ENCODE measurements around the gene STK24.

The STK24 gene

DNA sequence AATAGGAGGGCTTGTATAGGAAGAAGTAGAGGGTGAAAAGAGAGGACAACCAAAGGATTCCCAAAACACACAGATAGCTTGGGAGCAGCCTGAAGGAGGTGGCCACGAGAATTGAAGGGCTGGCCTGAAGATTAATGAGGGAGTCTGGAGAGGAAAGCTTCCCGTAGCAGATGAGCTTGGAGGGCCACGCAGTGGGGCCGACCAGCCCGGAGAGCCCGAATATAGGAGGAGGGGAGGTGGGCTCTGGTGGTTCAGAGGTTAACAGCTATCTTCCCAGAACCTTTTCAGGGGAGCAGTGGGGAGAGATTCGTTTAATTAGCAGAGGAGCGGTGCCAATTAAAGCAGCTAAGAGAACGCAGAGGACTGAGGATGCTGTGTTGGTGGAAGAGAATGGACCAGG is 154.9 kb downstream of the STK24 start:
- H3K9ac ChIP-seq (ENCODE audit: low read length) = no peak overlapping the region
- H4K12ac ChIP-seq (ENCODE audit: low read depth, low read length) = no peak overlapping the region
- no peaks in the 10 kb centered on the region for H3K79me1 ChIP-seq (ENCODE audit: low read length)
- H3K4ac ChIP-seq (ENCODE audit: low read depth, low read length) = no peak overlapping the region
- H2AFZ ChIP-seq (ENCODE audit: insufficient read depth, low read length, poor library complexity) = no peak overlapping the region
- DNase-seq = no peak
- no peak overlapping the region for H3K23ac ChIP-seq (ENCODE audit: low read length)
- H3K14ac ChIP-seq (ENCODE audit: low read length) = no peak overlapping the region
- H3K79me2 ChIP-seq (ENCODE audit: control insufficient read depth, insufficient read depth, low read length, poor library complexity) = no peaks in the 10 kb centered on the region
- H3K9me3 ChIP-seq (ENCODE audit: insufficient read depth, low read depth, low read length) = peaks cover 2% of the 10 kb centered on the region
- H3K4me2 ChIP-seq (ENCODE audit: low read length) = no peak overlapping the region
- no peak overlapping the region for H2AK5ac ChIP-seq (ENCODE audit: low read length)
- WGBS (ENCODE audit: extremely low coverage, insufficient coverage, insufficient read length) = no CpG with 5 or more reads among the region's 9 CpGs
- no peak overlapping the region for H4K91ac ChIP-seq (ENCODE audit: low read depth, low read length)
- no peak overlapping the region for H3K18ac ChIP-seq (ENCODE audit: low read length)
- H2BK5ac ChIP-seq (ENCODE audit: low read depth, low read length, poor library complexity) = no peak overlapping the region
- H2BK12ac ChIP-seq (ENCODE audit: low read length) = no peak overlapping the region
- no peak overlapping the region for H3K27ac ChIP-seq (ENCODE audit: low read depth, low read length)
- H3K36me3 ChIP-seq (ENCODE audit: control insufficient read depth in 1 of 2, insufficient read depth in 2 of 2, low read length in 2 of 2) = peaks cover 22 to 41% of the 10 kb centered on the region in 2 experiments
- H3K4me1 ChIP-seq (ENCODE audit: control insufficient read depth in 1 of 2, insufficient read depth in 2 of 2, low read length in 2 of 2) = no peaks in the 10 kb centered on the region
- no peak overlapping the region for H4K8ac ChIP-seq (ENCODE audit: low read depth, low read length)
- no peaks in the 10 kb centered on the region for H3K27me3 ChIP-seq (ENCODE audit: insufficient read depth, low read length)
- no peak overlapping the region for H2BK120ac ChIP-seq (ENCODE audit: insufficient read depth, low read length, poor library complexity)
- H3K4me3 ChIP-seq (ENCODE audit: low read depth, low read length) = no peak overlapping the region

DNA sequence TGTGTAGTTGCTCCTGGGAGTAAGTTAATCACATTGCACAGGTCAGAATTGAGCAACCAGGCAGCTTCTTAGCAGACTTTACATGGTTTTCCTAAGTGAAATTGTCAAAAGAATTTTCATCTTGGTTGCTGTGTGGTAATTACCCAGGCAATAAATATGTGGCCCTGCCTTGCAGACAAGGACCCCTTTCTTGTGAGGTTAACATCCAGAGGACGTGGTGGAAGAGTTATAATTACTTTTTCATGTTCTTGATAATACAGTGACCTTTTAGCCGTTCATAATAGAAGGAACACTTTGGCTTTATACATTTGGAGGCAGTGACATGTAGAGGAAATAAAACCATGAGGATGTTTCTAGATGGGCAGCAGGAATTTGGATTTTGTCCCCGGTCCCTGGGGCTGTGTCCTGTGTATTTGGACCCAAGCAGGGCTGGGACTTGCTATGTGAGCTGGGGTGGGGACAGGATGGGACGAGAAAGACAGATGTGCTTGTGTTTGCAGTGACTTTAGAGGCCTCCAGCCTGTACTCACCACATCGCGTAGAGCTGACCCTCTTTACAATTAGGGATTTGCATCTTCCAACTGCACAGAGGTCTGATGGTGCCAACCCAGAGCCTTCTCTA is 156.2 kb downstream of the STK24 start:
- H4K91ac ChIP-seq (ENCODE audit: low read depth, low read length) = no peak overlapping the region
- peak overlapping the region; percentile 20 for H3K4me3 ChIP-seq (ENCODE audit: low read depth, low read length)
- H3K27ac ChIP-seq (ENCODE audit: low read depth, low read length) = no peak overlapping the region
- H2BK12ac ChIP-seq (ENCODE audit: low read length) = no peak overlapping the region
- no peak overlapping the region for H3K4me2 ChIP-seq (ENCODE audit: low read length)
- H3K9ac ChIP-seq (ENCODE audit: low read length) = no peak overlapping the region
- H3K9me3 ChIP-seq (ENCODE audit: insufficient read depth, low read depth, low read length) = peaks cover 2% of the 10 kb centered on the region
- no peak for DNase-seq
- no peaks in the 10 kb centered on the region for H3K79me2 ChIP-seq (ENCODE audit: control insufficient read depth, insufficient read depth, low read length, poor library complexity)
- no peak overlapping the region for H3K23ac ChIP-seq (ENCODE audit: low read length)
- no peak overlapping the region for H2AFZ ChIP-seq (ENCODE audit: insufficient read depth, low read length, poor library complexity)
- H4K8ac ChIP-seq (ENCODE audit: low read depth, low read length) = no peak overlapping the region
- H2AK5ac ChIP-seq (ENCODE audit: low read length) = no peak overlapping the region
- no peak overlapping the region for H3K18ac ChIP-seq (ENCODE audit: low read length)
- no peak overlapping the region for H4K12ac ChIP-seq (ENCODE audit: low read depth, low read length)
- WGBS (ENCODE audit: extremely low coverage, insufficient coverage, insufficient read length) = no CpG with 5 or more reads among the region's 6 CpGs
- H3K4ac ChIP-seq (ENCODE audit: low read depth, low read length) = no peak overlapping the region
- no peak overlapping the region for H2BK5ac ChIP-seq (ENCODE audit: low read depth, low read length, poor library complexity)
- H3K14ac ChIP-seq (ENCODE audit: low read length) = no peak overlapping the region
- peaks cover 4 to 6% of the 10 kb centered on the region in 2 experiments for H3K4me1 ChIP-seq (ENCODE audit: control insufficient read depth in 1 of 2, insufficient read depth in 2 of 2, low read length in 2 of 2)
- H3K27me3 ChIP-seq (ENCODE audit: insufficient read depth, low read length) = no peaks in the 10 kb centered on the region
- peaks cover 23 to 31% of the 10 kb centered on the region in 2 experiments for H3K36me3 ChIP-seq (ENCODE audit: control insufficient read depth in 1 of 2, insufficient read depth in 2 of 2, low read length in 2 of 2)
- H2BK120ac ChIP-seq (ENCODE audit: insufficient read depth, low read length, poor library complexity) = no peak overlapping the region
- H3K79me1 ChIP-seq (ENCODE audit: low read length) = no peaks in the 10 kb centered on the region

DNA sequence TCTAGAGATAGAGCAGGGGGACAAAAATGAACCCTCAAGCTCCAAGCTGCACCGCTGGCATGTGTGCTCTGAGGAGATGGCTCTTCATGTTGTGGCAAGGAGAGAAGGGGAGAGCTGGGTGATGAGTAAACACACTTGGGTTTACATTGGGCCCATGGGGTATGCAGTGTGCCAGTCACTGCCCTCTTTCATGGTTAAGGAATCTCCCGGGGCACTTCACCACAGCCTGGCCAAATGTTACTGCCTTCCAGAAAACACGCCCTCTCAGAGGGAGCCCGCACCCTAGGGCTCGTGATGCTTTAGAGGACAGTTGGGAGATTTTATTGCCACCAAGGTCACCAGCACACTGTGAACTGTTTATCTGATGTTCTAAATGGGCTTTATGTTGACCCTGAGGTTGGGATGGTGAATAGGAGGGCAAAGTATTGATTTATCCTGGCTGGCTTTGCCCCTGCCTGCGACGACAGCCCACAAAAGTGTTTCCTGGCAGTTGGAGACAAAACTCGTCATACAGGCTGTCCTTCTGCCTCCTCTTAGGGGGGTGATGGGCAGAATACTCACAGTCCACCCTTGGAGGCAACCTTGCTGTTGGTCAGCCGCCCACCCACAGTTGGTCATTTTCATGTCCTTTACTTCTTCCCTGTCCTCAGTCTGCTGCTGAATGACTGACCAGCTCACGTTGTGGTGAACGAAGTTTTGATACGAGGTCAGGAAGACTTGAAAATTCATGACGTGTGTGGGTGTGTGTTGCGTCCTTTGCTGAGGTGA is 156.9 kb downstream of the STK24 start:
- Histone ChIP-seq H3K27me3 (ENCODE audit: insufficient read depth, low read length) (no peaks in the 10 kb centered on the region), H2AK5ac (ENCODE audit: low read length) (no peak overlapping the region), H3K4me3 (ENCODE audit: low read depth, low read length) (no peak overlapping the region), H3K27ac (ENCODE audit: low read depth, low read length) (no peak overlapping the region), H3K4ac (ENCODE audit: low read depth, low read length) (no peak overlapping the region), H3K36me3 (ENCODE audit: control insufficient read depth in 1 of 2, insufficient read depth in 2 of 2, low read length in 2 of 2) (peaks cover 24 to 37% of the 10 kb centered on the region in 2 experiments), H3K23ac (ENCODE audit: low read length) (no peak overlapping the region), H3K9ac (ENCODE audit: low read length) (no peak overlapping the region), H3K4me1 (ENCODE audit: control insufficient read depth in 1 of 2, insufficient read depth in 2 of 2, low read length in 2 of 2) (peaks cover 4 to 6% of the 10 kb centered on the region in 2 experiments), H4K91ac (ENCODE audit: low read depth, low read length) (no peak overlapping the region), H3K79me1 (ENCODE audit: low read length) (no peaks in the 10 kb centered on the region), H2BK120ac (ENCODE audit: insufficient read depth, low read length, poor library complexity) (no peak overlapping the region), H3K79me2 (ENCODE audit: control insufficient read depth, insufficient read depth, low read length, poor library complexity) (no peaks in the 10 kb centered on the region), H3K4me2 (ENCODE audit: low read length) (no peak overlapping the region), H2AFZ (ENCODE audit: insufficient read depth, low read length, poor library complexity) (no peak overlapping the region), H3K18ac (ENCODE audit: low read length) (no peak overlapping the region), H3K9me3 (ENCODE audit: insufficient read depth, low read depth, low read length) (peaks cover 2% of the 10 kb centered on the region), H2BK12ac (ENCODE audit: low read length) (no peak overlapping the region), H4K8ac (ENCODE audit: low read depth, low read length) (no peak overlapping the region), H4K12ac (ENCODE audit: low read depth, low read length) (no peak overlapping the region), H3K14ac (ENCODE audit: low read length) (no peak overlapping the region), H2BK5ac (ENCODE audit: low read depth, low read length, poor library complexity) (no peak overlapping the region)
- DNase-seq = no peak
- no CpG with 5 or more reads among the region's 14 CpGs for WGBS (ENCODE audit: extremely low coverage, insufficient coverage, insufficient read length)

DNA sequence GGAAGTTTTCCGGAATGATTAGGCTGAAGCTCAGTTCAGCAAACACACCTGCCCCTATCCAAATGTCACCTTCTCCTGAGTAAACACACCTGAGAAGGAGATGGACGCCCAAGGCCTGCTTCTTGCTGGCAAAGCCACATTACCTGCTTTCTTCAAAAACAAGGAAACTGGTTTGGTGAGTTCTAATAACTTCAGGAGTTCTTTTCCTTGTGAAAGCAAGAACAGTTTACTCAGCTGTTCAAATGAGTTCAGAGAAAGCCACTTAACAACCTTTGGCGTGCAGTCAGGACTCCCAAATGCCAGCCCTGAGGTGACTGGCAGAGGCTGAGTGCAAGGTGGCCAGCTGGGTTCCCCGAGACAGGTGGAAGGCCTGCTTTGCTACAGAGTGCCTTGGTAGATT is 160.5 kb downstream of the STK24 start:
- no peak overlapping the region for H3K4me3 ChIP-seq (ENCODE audit: low read depth, low read length)
- H2BK5ac ChIP-seq (ENCODE audit: low read depth, low read length, poor library complexity) = no peak overlapping the region
- H3K79me1 ChIP-seq (ENCODE audit: low read length) = no peaks in the 10 kb centered on the region
- no peak overlapping the region for H2BK12ac ChIP-seq (ENCODE audit: low read length)
- H3K9ac ChIP-seq (ENCODE audit: low read length) = no peak overlapping the region
- H4K8ac ChIP-seq (ENCODE audit: low read depth, low read length) = no peak overlapping the region
- H2BK120ac ChIP-seq (ENCODE audit: insufficient read depth, low read length, poor library complexity) = no peak overlapping the region
- peak; percentile 57 to 85 for DNase-seq
- H3K23ac ChIP-seq (ENCODE audit: low read length) = no peak overlapping the region
- H2AFZ ChIP-seq (ENCODE audit: insufficient read depth, low read length, poor library complexity) = no peak overlapping the region
- peaks cover 17 to 34% of the 10 kb centered on the region in 2 experiments for H3K36me3 ChIP-seq (ENCODE audit: control insufficient read depth in 1 of 2, insufficient read depth in 2 of 2, low read length in 2 of 2)
- H4K12ac ChIP-seq (ENCODE audit: low read depth, low read length) = no peak overlapping the region
- H2AK5ac ChIP-seq (ENCODE audit: low read length) = no peak overlapping the region
- H4K91ac ChIP-seq (ENCODE audit: low read depth, low read length) = no peak overlapping the region
- no CpG with 5 or more reads among the region's 4 CpGs for WGBS (ENCODE audit: extremely low coverage, insufficient coverage, insufficient read length)
- no peak overlapping the region for H3K27ac ChIP-seq (ENCODE audit: low read depth, low read length)
- H3K14ac ChIP-seq (ENCODE audit: low read length) = no peak overlapping the region
- peaks cover 2% of the 10 kb centered on the region for H3K9me3 ChIP-seq (ENCODE audit: insufficient read depth, low read depth, low read length)
- H3K18ac ChIP-seq (ENCODE audit: low read length) = no peak overlapping the region
- no peak overlapping the region for H3K4ac ChIP-seq (ENCODE audit: low read depth, low read length)
- H3K27me3 ChIP-seq (ENCODE audit: insufficient read depth, low read length) = no peaks in the 10 kb centered on the region
- peaks cover 4 to 6% of the 10 kb centered on the region in 2 experiments for H3K4me1 ChIP-seq (ENCODE audit: control insufficient read depth in 1 of 2, insufficient read depth in 2 of 2, low read length in 2 of 2)
- no peaks in the 10 kb centered on the region for H3K79me2 ChIP-seq (ENCODE audit: control insufficient read depth, insufficient read depth, low read length, poor library complexity)
- H3K4me2 ChIP-seq (ENCODE audit: low read length) = no peak overlapping the region
